Activated CD4-positive, alpha-beta T cell treated with anti-CD3 and anti-CD28 coated beads for 24 hours (primary cell): ENCODE measurements around the gene SLC35A1.
"Not testable (repeated sequence)": the region's sequence is repeated elsewhere in the genome, so short reads cannot be mapped to it uniquely, and the experiment has no call there.

ENCODE experiments used
- DNase-seq, 2 donors: peaks; one replicate each; pipeline ENCODE4 v3.0.0-alpha.2; 2020; ENCODE audit warnings: low read depth in 2 of 2

SLC35A1 gene

GRCh38 chr6:87472525-87473418, at the start of gene SLC35A1:
TSS of gene SLC35A1 (plus strand) at chr6:87472974. CDS start at chr6:87473004, 30 bp downstream.
- peak; percentile 73 to 76 for DNase-seq

- DNase-seq, result no peak
These were observed 46.0 kb upstream of the SLC35A1 start for GRCh38 chr6:87426789-87427188.

GRCh38 chr6:87430499-87430898, 42.3 kb upstream of the SLC35A1 start:
- no peak for DNase-seq

- no peak for DNase-seq
These were observed 41.5 kb upstream of the SLC35A1 start for GRCh38 chr6:87431263-87431662.

GRCh38 chr6:87436435-87436834, 36.3 kb upstream of the SLC35A1 start:
- DNase-seq, result peak; percentile 6 to 28

- DNase-seq, result no peak
These were observed 31.1 kb upstream of the SLC35A1 start for GRCh38 chr6:87441711-87442110.

GRCh38 chr6:87444362-87444761, 28.4 kb upstream of the SLC35A1 start:
- DNase-seq, result no peak

- no peak for DNase-seq
These were observed 7.7 kb upstream of the SLC35A1 start for GRCh38 chr6:87465051-87465450.

GRCh38 chr6:87473419-87473903, 687 bp downstream of the SLC35A1 start:
- peak in 1 of 2 donors; percentile 38 for DNase-seq

- no peak for DNase-seq
These were observed 9.2 kb downstream of the SLC35A1 start for GRCh38 chr6:87481931-87482330.

- DNase-seq, result no peak
These were observed 9.6 kb downstream of the SLC35A1 start for GRCh38 chr6:87482366-87482765.

GRCh38 chr6:87483929-87484328, 11.2 kb downstream of the SLC35A1 start:
- DNase-seq, result no peak

- DNase-seq, result no peak
These were observed 11.7 kb downstream of the SLC35A1 start for GRCh38 chr6:87484491-87484890.

GRCh38 chr6:87487555-87487954, 14.8 kb downstream of the SLC35A1 start:
- no peak for DNase-seq

- DNase-seq, result not testable (repeated sequence)
These were observed 16.6 kb downstream of the SLC35A1 start for GRCh38 chr6:87489326-87489725.

- DNase-seq, result no peak
These were observed 22.1 kb downstream of the SLC35A1 start for GRCh38 chr6:87494761-87495422.

- no peak for DNase-seq
These were observed 25.3 kb downstream of the SLC35A1 start for GRCh38 chr6:87498048-87498447.

GRCh38 chr6:87501809-87502572, 29.2 kb downstream of the SLC35A1 start:
- DNase-seq, result no peak

- DNase-seq, result no peak
These were observed 31.7 kb downstream of the SLC35A1 start for GRCh38 chr6:87504441-87504840.

GRCh38 chr6:87514831-87515230, 42.1 kb downstream of the SLC35A1 start:
- DNase-seq, result no peak

- DNase-seq, result no peak
These were observed 45.7 kb downstream of the SLC35A1 start for GRCh38 chr6:87518453-87518852.

- no peak for DNase-seq
These were observed 49.9 kb downstream of the SLC35A1 start for GRCh38 chr6:87522686-87523085.
